Pancreas (tissue), 10 donors: ENCODE data around the gene RPS6KA5. TPM values are rescaled to one million over a fixed set of nuclear protein-coding genes. Genes with fewer than 3 reads are reported as not detected.

ENCODE experiments used
- ATAC-seq, 4 donors: fragments of 200-7000 bp; cut with Tn5 transposase; one replicate each; pipeline versions ENCODE4 v1.8.0 to v1.9.1; 2020; ENCODE audit warnings: mild to moderate bottlenecking in 4 of 4, moderate library complexity in 4 of 4
- DNase-seq, 6 donors: peaks; one replicate each; pipeline ENCODE4 v3.0.0-alpha.2; 2020
- FAIRE-seq: peaks from 2 replicates; lab custom pipeline; 2012; peaks lifted over from hg19 to GRCh38; lab: Jason Lieb, UNC
- H3K27ac ChIP-seq, 4 donors: fragments of 200-600 bp; sonication (generic); 1 replicate in 3 of 4; 2 replicates in 1 of 4; pipeline versions ENCODE4 v1.5.0 to v1.8.0; 2020
- H3K27me3 ChIP-seq, 4 donors: fragments of 200-600 bp; one replicate each; pipeline ENCODE4 v1.8.0; 2021
- H3K36me3 ChIP-seq, 3 donors: fragments of 200-600 bp; sonication (generic) in 1 of 3; one replicate each; pipeline versions ENCODE4 v1.5.0 to v1.8.0; 2020 to 2021
- H3K4me1 ChIP-seq, 3 donors: fragments of 200-600 bp; one replicate each; pipeline ENCODE4 v1.8.0; 2021
- H3K4me3 ChIP-seq, 4 donors: fragments of 200-600 bp; sonication (generic) in 2 of 4; one replicate each; pipeline versions ENCODE4 v1.5.0 to v1.8.0; 2020 to 2021
- H3K9me3 ChIP-seq, 4 donors: fragments of 200-600 bp; one replicate each; pipeline ENCODE4 v1.8.0; 2021
- CTCF ChIP-seq, 4 donors: fragments of 200-600 bp; sonication (generic) in 3 of 4; IDR thresholded peaks; one replicate each; pipeline versions ENCODE4 v1.5.0 to v1.8.0; 2021; ENCODE audit warnings: antibody characterized with exemption in 4 of 4
- WGBS, 2 donors: extraction: QIAGEN DNeasy Blood & Tissue Kit; methylation state at CpG; one replicate each; pipeline ENCODE4 v1.1.7; 2013; 5-methylcytosine and 5-hydroxymethylcytosine counted together
- intact Hi-C, 3 donors: fragments of 100-400 bp; cut with DNase I; formaldehyde crosslinking; loops; one replicate each; pipeline versions ENCODE4 v1.11.1 to v1.14.2; 2022
- polyA plus RNA-seq, 2 donors: library from polyadenylated mRNA; stranded (reverse); fragments of 200-250 nt; gene quantifications; one replicate each; pipeline ENCODE4 v1.2.3, GENCODE V29; 2013
- total RNA-seq, 6 donors: library from RNA; stranded (reverse); fragmentation: NEBNext Ultra II Directional in 4 of 6; extraction: Animal tissue kit (Norgen Biotek cat#: 25700) in 4 of 6; gene quantifications; one replicate each; pipeline versions ENCODE4 v1.2.1 to v1.2.4, GENCODE V29; 2021 to 2023
- donor health status: healthy with polysubstance abuse.
- donor health status: DM: no; HTN: no; CAD: no; lungs with moderate emphysema.
- donor health status: DM: no; HTN: no; CAD: no.
- donor health status: control.
- donor health status: control.
- donor health status: Bipolar disorder and iron deficiency.
- donor health status: DM: yes; HTN: yes; CAD: no.
- donor health status: DM: no; HTN: no; CAD: no.
- donor health status: DM: no; HTN: no; CAD: no.
- donor health status: DM: yes; HTN: yes; CAD: no.

Gene RPS6KA5
- total and polyA plus RNA-seq, 8 donors = 0.95 to 3.5 (median 2.8) TPM

- FAIRE-seq (no peak), ATAC-seq (no peak), DNase-seq (peak in 1 of 6 donors; percentile 23)
- Histone ChIP-seq H3K9me3 (no peaks in the 10 kb centered on the region), H3K4me1 (peaks cover 0 to 5% (median 0%) of the 10 kb centered on the region in 3 donors), H3K27me3 (no peaks in the 10 kb centered on the region), H3K36me3 (no peaks in the 10 kb centered on the region), H3K27ac (no peak overlapping the region), H3K4me3 (no peak overlapping the region)
- no peak for TF ChIP-seq CTCF (IDR thresholded peaks at IDR 0.05)
- WGBS, 2 donors = 86 to 88% methylated on average over 10 of the region's 10 CpGs
- intact Hi-C loops = no loop called here
These were observed 228.6 kb downstream of the RPS6KA5 start for GRCh38 chr14:90831821-90832220.

GRCh38 chr14:90830931-90831701 lies 229.3 kb downstream of the RPS6KA5 start:
- Histone ChIP-seq H3K27me3 (no peaks in the 10 kb centered on the region), H3K4me1 (peaks cover 0 to 5% (median 0%) of the 10 kb centered on the region in 3 donors), H3K27ac (no peak overlapping the region), H3K9me3 (no peaks in the 10 kb centered on the region), H3K4me3 (no peak overlapping the region), H3K36me3 (no peaks in the 10 kb centered on the region)
- TF ChIP-seq CTCF (IDR thresholded peaks at IDR 0.05) = no peak
- intact Hi-C loops = no loop called here
- WGBS, 2 donors = 86 to 90% methylated on average over 24 to 26 of the region's 26 CpGs
- DNase-seq (peak in 1 of 6 donors; percentile 46), ATAC-seq (no peak), FAIRE-seq (no peak)

GRCh38 chr14:90829677-90830076 lies 230.8 kb downstream of the RPS6KA5 start:
- DNase-seq = peak in 1 of 6 donors; percentile 54
- no peaks in the 10 kb centered on the region for H3K36me3 ChIP-seq
- peaks cover 0 to 5% (median 0%) of the 10 kb centered on the region in 3 donors for H3K4me1 ChIP-seq
- H3K27ac ChIP-seq = no peak overlapping the region
- intact Hi-C loops = no loop called here
- no peaks in the 10 kb centered on the region for H3K27me3 ChIP-seq
- no peaks in the 10 kb centered on the region for H3K9me3 ChIP-seq
- no peak for ATAC-seq
- WGBS, 2 donors = 96 to 98% methylated on average over 4 of the region's 4 CpGs
- TF ChIP-seq CTCF (IDR thresholded peaks at IDR 0.05) = no peak
- FAIRE-seq = no peak
- H3K4me3 ChIP-seq = no peak overlapping the region

- Histone ChIP-seq H3K9me3 (no peaks in the 10 kb centered on the region), H3K36me3 (no peaks in the 10 kb centered on the region), H3K27me3 (no peaks in the 10 kb centered on the region), H3K27ac (peak overlapping the region in 2 of 4 donors; percentile 39 to 49), H3K4me1 (peaks cover 0 to 5% (median 0%) of the 10 kb centered on the region in 3 donors), H3K4me3 (peak overlapping the region in 2 of 4 donors; percentile 33 to 34)
- no peak for FAIRE-seq
- 91% methylated on average over 17 of the region's 17 CpGs for WGBS, 2 donors
- peak; percentile 6 to 53 (median 14) for ATAC-seq
- intact Hi-C loops = no loop called here
- DNase-seq = peak in 1 of 6 donors; percentile 34
- no peak for TF ChIP-seq CTCF (IDR thresholded peaks at IDR 0.05)
These were observed 231.6 kb downstream of the RPS6KA5 start for GRCh38 chr14:90828642-90829487.
